Nephron (organoid): Measurements from ENCODE around the gene SLC5A3.

Experiments
- H3K27ac Mint-ChIP-seq, 3 experiments: 2 replicates each; pipeline ENCODE4 v1.8.0; 2020; ENCODE audit warnings: mixed read lengths in 3 of 3, mild to moderate bottlenecking in 2 of 3, moderate library complexity in 1 of 3
- H3K27me3 Mint-ChIP-seq: 2 replicates; pipeline ENCODE4 v1.8.0; 2021; ENCODE audit warnings: low read depth, mild to moderate bottlenecking, moderate library complexity, mixed read lengths
- H3K36me3 Mint-ChIP-seq: 2 replicates; pipeline ENCODE4 v1.8.0; 2020; ENCODE audit warnings: low read depth, mixed read lengths
- H3K4me1 Mint-ChIP-seq: 2 replicates; pipeline ENCODE4 v1.8.0; 2020; ENCODE audit warnings: mixed read lengths
- H3K4me3 Mint-ChIP-seq, 3 experiments: 2 replicates each; pipeline ENCODE4 v1.8.0; 2020; ENCODE audit warnings: mild to moderate bottlenecking in 3 of 3, mixed read lengths in 3 of 3, moderate library complexity in 2 of 3
- H3K9me3 Mint-ChIP-seq: 2 replicates; pipeline ENCODE4 v1.8.0; 2020; ENCODE audit warnings: mixed read lengths
- CTCF ChIP-seq, 3 experiments: fragments of 200-600 bp; sonication (generic); IDR thresholded peaks; one replicate each; pipeline ENCODE4 v1.5.0; 2021; ENCODE audit warnings: antibody characterized with exemption in 3 of 3; ENCODE audit not compliant: unreplicated experiment in 3 of 3

Gene SLC5A3

DNA sequence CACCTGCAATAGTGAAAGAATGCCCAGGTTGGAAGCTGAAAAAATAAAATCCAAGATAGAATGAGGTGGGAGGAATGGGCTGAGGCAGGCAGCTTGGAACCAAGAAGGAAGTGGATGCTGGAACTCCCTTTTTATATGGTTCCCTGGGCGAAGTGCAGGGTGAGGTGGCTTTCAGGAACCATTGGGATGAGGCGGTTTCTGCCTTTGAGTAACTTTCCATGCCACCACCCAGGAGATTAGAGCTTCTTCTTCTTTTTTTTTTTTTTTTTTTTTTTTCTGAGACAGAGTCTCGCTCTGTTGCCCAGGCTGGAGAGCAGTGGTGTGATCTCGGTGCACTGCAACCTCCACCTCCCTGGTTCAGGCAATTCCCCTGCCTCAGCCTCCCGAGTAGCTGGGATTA lies 17.8 kb upstream of the SLC5A3 start:
- Mint-ChIP-seq H3K27ac (no peak overlapping the region), H3K36me3 (no peaks in the 10 kb centered on the region), H3K27me3 (peaks cover 6% of the 10 kb centered on the region), H3K4me3 (no peak overlapping the region), H3K9me3 (no peaks in the 10 kb centered on the region), H3K4me1 (no peaks in the 10 kb centered on the region)
- no peak for TF ChIP-seq CTCF (IDR thresholded peaks at IDR 0.05; ENCODE audit: unreplicated experiment in 3 of 3)

GRCh38 chr21:34061983-34062382 lies 11.4 kb upstream of the SLC5A3 start:
- no peak overlapping the region for H3K4me3 Mint-ChIP-seq
- TF ChIP-seq CTCF (IDR thresholded peaks at IDR 0.05; ENCODE audit: unreplicated experiment in 3 of 3), result no peak
- H3K27me3 Mint-ChIP-seq, result peaks cover 7% of the 10 kb centered on the region
- no peaks in the 10 kb centered on the region for H3K4me1 Mint-ChIP-seq
- H3K27ac Mint-ChIP-seq, result no peak overlapping the region
- no peaks in the 10 kb centered on the region for H3K36me3 Mint-ChIP-seq
- no peaks in the 10 kb centered on the region for H3K9me3 Mint-ChIP-seq

- no peaks in the 10 kb centered on the region for H3K4me1 Mint-ChIP-seq
- no peaks in the 10 kb centered on the region for H3K36me3 Mint-ChIP-seq
- H3K9me3 Mint-ChIP-seq, result no peaks in the 10 kb centered on the region
- H3K27ac Mint-ChIP-seq, result no peak overlapping the region
- no peak for TF ChIP-seq CTCF (IDR thresholded peaks at IDR 0.05; ENCODE audit: unreplicated experiment in 3 of 3)
- H3K27me3 Mint-ChIP-seq, result peaks cover 7% of the 10 kb centered on the region
- H3K4me3 Mint-ChIP-seq, result no peak overlapping the region
Measured at GRCh38 chr21:34065027-34065426, 8.4 kb upstream of the SLC5A3 start.

- Mint-ChIP-seq H3K4me3 (peak overlapping the region; percentile 77 to 85 (median 78)), H3K36me3 (peaks cover 6% of the 10 kb centered on the region), H3K9me3 (no peaks in the 10 kb centered on the region), H3K27ac (peak overlapping the region; percentile 32 to 72 (median 62)), H3K27me3 (peaks cover 4% of the 10 kb centered on the region), H3K4me1 (peaks cover 24% of the 10 kb centered on the region)
- TF ChIP-seq CTCF (IDR thresholded peaks at IDR 0.05; ENCODE audit: unreplicated experiment in 3 of 3), result no peak
Measured at GRCh38 chr21:34071683-34072082, 1.7 kb upstream of the SLC5A3 start.

GRCh38 chr21:34072145-34073031 lies 990 bp upstream of the SLC5A3 start:
- Mint-ChIP-seq H3K4me3 (peak overlapping the region; percentile 77 to 85 (median 78)), H3K36me3 (peaks cover 12% of the 10 kb centered on the region), H3K4me1 (peaks cover 31% of the 10 kb centered on the region), H3K27ac (peak overlapping the region; percentile 32 to 72 (median 62)), H3K27me3 (no peaks in the 10 kb centered on the region), H3K9me3 (no peaks in the 10 kb centered on the region)
- TF ChIP-seq CTCF (IDR thresholded peaks at IDR 0.05; ENCODE audit: unreplicated experiment in 3 of 3), result no peak
